Measurements from ENCODE around the gene C16orf96.

DNA sequence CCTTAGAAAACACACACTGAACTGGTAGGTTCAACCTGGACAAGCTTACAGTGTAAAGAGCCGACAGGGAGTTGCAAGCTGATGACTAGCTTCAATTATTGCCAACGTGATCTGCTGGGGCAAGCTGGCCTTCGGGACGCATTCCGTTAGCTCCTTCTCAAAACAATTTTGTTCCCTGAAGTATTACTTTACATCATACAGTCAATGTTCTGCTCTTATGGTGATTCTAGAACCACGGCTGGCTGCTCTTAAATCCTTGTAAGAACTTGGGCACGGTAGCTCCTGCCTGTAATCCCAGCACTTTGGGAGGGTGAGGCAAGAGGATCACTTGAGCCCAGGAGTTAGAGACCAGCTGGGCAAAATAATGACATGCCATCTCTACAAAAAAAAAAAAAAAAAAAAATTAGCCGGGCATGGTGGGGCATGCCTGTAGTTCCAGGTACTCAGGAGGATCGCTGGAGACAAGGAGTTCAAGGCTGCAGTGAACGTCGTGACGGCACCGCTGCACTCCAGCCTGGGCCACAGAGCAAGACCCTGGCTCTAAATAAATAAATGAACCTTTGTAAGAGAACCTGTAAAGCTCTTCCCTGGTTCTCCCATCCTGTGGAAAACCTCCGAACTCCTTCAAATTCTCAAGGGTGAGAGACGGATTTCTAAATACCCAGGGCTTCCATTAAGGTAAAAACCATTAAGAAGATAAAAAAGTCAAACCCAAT, 19.6 kb upstream of the C16orf96 start:
- no peak for TF ChIP-seq POLR2AphosphoS5 (IDR thresholded peaks at IDR 0.05; ENCODE audit: insufficient read depth, low read depth, low read length)
- TF ChIP-seq, protein P1, sequence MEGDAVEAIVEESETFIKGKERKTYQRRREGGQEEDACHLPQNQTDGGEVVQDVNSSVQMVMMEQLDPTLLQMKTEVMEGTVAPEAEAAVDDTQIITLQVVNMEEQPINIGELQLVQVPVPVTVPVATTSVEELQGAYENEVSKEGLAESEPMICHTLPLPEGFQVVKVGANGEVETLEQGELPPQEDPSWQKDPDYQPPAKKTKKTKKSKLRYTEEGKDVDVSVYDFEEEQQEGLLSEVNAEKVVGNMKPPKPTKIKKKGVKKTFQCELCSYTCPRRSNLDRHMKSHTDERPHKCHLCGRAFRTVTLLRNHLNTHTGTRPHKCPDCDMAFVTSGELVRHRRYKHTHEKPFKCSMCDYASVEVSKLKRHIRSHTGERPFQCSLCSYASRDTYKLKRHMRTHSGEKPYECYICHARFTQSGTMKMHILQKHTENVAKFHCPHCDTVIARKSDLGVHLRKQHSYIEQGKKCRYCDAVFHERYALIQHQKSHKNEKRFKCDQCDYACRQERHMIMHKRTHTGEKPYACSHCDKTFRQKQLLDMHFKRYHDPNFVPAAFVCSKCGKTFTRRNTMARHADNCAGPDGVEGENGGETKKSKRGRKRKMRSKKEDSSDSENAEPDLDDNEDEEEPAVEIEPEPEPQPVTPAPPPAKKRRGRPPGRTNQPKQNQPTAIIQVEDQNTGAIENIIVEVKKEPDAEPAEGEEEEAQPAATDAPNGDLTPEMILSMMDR (IDR thresholded peaks at IDR 0.05; ENCODE audit: extremely low read depth in 1 of 2, insufficient read depth in 1 of 2, low read depth in 1 of 2, low read length in 2 of 2), result no peak
- no peak for TF ChIP-seq POLR2A (IDR thresholded peaks at IDR 0.05; ENCODE audit: low read depth, low read length)
- TF ChIP-seq EZH2 (IDR thresholded peaks at IDR 0.05; ENCODE audit: borderline replicate concordance, low read depth, low read length, severe bottlenecking), result no peak
- TF ChIP-seq, protein P2, sequence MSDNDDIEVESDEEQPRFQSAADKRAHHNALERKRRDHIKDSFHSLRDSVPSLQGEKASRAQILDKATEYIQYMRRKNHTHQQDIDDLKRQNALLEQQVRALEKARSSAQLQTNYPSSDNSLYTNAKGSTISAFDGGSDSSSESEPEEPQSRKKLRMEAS (IDR thresholded peaks at IDR 0.05; ENCODE audit: insufficient read depth, insufficient read length), result no peak

Measured in endothelial cell of umbilical vein (primary cell).